NCI-H2107 treated with DMSO at 0.1 percent for 48 hours (cell line): ENCODE measurements around the gene ZNF813.
A peak's percentile ranks its signal among the peaks of the same experiment; 100 is the strongest.
"Not testable (repeated sequence)": the region's sequence is repeated elsewhere in the genome, so short reads cannot be mapped to it uniquely, and the experiment has no call there.

ENCODE experiments used
- DNase-seq: peaks from one replicate; lab custom pipeline; 2025; ENCODE audit not compliant: unreplicated experiment; lab: John Stamatoyannopoulos, UW

Gene ZNF813

DNA sequence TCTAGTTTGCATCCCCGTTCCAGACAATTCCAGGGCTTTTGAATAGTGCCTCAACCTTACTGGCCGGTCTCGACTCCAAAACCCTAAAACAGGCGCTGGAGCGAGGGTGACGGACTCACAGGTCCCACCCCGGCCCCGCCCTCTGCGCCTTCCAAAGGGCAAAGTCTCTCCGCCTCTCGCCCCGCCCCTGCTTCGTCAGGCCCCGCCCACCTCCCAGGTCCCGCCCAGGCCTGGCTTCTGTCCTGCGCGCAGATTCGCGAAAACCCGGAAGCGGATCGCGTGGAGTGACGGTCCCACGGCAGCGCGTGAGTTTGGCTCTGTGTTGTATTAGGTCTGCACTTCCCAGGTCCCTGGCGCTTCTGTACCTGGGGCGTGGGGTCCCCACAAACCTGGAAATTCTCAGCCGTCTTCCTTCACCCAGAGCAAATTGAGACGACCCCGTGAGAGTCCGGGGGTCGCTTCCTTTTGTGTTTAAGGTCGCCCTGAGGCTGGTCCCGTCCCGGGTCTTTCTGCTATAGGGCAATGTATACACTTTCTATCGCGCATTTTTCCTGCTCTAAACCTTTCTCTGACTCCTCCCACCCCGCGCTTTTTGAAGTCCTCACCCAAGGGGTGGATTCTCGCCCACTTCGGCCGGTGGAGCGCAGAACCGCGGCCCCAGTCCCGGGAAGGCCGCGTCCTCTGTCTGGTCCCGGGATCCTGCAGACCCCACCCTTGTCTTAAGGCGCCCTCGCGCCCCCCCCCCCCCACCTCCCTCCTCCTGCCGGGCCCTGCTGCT lies at the start of gene ZNF813:
Gene ZNF813 (plus strand): TSS at position 249 of the 778 bp plus-strand sequence. CDS start 16,090 bp downstream, outside the sequence.
- DNase-seq: peak; percentile 7

DNA sequence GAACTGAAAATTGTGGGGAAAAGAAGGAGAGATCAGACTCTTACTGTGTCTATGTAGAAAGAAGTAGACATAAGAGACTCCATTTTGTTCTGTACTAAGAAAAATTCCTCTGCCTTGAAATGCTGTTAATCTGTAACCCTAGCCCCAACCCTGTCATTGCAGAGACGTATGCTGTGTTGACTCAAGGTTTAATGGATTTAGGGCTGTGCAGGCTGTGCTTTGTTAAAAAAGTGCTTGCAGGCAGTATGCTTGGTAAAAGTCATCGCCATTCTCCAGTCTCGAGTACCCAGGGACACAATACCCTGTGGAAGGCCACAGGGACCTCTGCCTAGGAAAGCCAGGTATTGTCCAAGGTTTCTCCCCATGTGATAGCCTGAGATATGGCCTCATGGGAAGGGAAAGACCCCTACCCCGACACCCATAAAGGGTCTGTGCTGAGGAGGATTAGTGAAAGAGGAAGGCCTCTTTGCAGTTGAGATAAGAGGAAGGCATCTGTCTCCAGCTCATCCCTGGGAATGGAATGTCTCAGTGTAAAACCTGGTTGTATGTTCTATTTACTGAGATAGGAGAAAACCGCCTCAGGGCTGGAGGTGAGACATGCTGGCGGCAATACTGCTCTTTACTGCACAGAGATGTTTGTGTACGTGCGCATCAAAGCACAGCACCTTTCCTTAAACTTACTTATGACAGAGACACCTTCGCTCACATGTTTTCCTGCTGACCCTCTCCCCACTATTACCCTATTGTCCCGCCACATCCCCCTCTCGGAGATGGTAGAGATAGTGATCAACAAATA lies 46.8 kb upstream of the ZNF813 start:
- DNase-seq: not testable (repeated sequence)

- DNase-seq: no peak
Observed at GRCh38 chr19:53422551-53422950, 45.0 kb upstream of the ZNF813 start.

GRCh38 chr19:53423074-53423473 lies 44.5 kb upstream of the ZNF813 start:
- DNase-seq: peak; percentile 6

DNA sequence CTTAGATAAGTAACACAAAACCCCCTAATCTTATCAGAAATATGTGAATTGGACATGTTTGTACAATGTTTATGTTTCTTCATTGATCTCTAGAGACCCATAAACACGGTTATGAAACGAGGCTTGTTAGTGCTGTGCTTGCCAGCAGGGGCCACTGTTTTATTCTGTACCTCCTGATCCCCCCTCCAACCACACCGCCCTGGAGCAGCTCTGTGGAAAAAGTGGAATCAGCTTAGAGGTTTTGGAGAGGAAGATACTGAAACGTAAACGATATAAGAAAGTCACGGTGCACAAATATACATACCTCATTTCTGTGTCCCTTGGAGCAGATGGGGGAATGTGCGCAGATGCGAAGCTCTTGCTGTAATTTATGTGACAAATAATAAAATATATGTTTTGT lies 43.9 kb upstream of the ZNF813 start:
- DNase-seq: not testable (repeated sequence)

DNA sequence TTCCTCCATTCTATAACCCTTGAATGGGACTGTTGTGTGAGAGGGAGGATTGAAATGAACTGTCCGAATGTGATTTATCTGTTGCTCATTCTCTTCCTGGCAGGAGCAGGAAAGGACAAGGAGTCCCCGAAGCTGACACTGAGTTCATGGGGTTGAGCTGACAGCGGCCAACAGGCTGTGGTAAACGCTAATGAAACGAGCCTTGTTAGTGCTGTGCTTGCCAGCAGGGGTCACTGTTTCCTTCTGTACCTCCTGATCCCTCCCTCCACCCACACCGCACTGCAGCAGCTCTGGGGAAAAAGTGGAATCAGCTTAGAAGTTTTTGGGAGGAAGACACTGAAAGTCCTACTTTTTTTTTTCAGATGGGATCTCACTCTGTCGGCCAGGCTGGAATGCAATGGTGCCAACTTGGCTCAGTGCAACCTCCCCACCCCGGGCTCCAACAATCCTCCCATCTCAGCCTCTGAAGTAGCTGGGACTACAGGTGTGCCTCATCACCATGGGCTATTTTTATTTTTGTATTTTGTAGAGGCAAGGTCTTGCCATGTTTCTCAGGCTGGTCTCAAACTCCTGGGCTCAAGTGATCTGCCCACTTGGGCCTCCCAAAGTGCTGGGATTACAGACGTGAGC lies 42.5 kb upstream of the ZNF813 start:
- DNase-seq: peak; percentile 15

- DNase-seq: peak; percentile 89
Observed at GRCh38 chr19:53431399-53432087, 36.0 kb upstream of the ZNF813 start, which contains the start of gene ZNF761. TSS of gene ZNF761 (plus strand) at chr19:53431984. CDS start at chr19:53447269, 15,285 bp downstream.

DNA sequence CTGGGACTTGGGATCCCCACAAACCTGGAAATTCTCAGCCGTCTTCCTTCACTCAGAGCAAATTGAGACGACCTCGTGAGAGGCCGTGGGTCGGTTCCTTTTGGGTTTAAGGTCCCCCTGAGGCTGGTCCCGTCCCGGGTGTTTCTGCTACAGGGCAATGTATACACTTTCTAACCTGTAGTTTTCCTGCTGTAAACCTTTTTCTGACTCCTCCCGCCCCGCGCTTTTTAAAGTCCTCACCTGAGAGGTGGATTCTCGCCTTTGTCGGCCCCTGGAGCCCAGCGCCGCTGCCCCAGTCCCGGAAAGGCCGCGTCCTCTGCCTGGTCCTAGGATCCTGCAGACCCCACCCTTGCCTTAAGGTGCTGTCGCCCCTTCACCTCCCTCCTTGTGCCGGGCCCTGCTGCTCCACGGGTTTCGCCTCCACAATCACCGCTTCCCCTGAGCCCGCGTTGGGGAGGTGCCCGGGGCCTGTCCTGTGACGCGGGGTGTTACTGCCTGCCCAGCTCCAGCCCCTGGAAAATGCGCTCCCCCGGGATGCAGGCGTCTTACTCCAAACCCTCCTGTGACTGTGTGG lies 35.4 kb upstream of the ZNF813 start:
- DNase-seq: no peak

DNA sequence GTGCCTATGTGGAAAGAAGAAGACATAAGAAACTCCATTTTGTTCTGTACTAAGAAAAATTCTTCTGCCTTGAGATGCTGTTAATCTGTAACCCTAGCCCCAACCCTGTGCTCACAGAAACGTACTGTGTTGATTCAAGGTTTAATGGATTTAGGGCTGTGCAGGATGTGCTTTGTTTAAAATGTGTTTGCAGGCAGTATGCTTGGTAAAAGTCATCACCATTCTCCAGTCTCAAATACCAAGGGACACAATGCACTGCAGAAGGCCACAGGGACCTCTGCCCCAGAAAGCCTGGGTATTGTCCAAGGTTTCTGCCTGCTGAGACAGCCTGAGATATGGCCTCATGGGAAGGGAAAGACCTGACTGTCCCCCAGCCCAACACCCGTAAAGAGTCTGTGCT lies 23.7 kb upstream of the ZNF813 start:
- not testable (repeated sequence) for DNase-seq

DNA sequence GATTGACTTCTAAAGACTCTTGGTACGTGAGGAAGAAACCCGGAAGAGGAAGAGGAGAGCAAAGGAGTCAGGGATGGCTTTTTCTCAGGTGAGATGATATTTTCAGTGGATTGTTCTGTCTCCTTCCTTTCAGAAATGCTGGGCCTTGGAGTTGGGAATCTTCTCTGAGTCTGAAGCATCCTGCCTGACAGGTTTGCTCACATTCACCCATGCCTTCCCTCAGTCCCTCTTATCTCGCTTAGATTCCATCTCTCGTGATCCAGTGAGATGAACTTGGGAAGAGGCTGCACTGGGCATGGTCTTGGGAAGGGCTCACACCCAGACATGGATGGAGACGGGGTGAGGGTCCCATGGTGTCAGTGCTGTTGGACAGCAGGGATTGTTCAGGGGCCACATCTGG lies 20.3 kb upstream of the ZNF813 start:
- not testable (repeated sequence) for DNase-seq

- DNase-seq: no peak
Observed at GRCh38 chr19:53455828-53456227, 11.7 kb upstream of the ZNF813 start.

DNA sequence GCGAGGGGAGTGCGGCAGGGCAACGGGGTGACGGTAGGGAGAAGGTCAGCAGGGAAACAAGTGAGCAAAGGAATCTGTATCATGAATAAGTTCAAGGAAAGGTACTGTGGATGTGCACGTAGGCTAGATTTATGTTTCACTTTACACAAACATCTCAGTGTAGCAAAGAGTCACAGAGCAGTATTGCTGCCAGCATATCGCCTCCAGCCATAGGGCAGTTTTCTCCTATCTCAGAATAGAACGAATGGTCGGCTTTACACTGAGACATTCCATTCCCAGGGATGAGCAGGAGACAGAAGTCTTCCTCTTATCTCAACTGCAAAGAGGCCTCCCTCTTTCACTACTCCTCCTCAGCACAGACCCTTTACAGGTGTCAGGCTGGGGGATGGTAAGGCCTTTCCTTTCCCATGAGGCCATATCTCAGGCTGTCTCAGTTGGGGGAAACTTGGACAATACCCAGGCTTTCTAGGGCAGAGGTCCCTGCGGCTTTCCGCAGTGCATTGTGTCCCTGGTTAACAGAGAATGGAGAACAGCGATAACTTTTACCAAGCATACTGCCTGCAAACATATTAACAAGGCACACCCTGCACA lies 7.3 kb upstream of the ZNF813 start:
- DNase-seq: not testable (repeated sequence)

- no peak for DNase-seq
Observed at GRCh38 chr19:53461866-53462265, 5.7 kb upstream of the ZNF813 start.

- no peak for DNase-seq
Observed at GRCh38 chr19:53462861-53463260, 4.7 kb upstream of the ZNF813 start.

DNA sequence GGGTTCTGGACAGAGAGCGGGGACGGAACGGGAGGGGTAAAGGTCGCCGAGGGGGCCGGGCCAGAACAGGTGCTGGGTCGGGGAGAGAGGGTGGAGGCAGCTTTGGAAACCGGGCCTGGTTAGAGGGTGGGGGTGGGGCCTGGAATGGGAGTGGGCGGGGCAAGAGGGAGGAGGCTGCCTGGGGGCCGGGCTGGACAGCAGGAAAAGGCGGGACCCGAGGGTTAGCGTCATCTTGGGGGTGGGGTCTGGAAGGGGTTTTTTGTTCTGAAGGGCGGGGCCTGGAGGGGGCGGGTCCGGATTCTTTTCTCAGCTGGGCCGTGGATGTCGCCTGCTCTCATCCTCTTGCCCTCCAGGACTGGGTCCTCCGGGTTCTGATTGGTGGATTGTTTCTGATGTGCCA lies 4.3 kb upstream of the ZNF813 start:
- no peak for DNase-seq

DNA sequence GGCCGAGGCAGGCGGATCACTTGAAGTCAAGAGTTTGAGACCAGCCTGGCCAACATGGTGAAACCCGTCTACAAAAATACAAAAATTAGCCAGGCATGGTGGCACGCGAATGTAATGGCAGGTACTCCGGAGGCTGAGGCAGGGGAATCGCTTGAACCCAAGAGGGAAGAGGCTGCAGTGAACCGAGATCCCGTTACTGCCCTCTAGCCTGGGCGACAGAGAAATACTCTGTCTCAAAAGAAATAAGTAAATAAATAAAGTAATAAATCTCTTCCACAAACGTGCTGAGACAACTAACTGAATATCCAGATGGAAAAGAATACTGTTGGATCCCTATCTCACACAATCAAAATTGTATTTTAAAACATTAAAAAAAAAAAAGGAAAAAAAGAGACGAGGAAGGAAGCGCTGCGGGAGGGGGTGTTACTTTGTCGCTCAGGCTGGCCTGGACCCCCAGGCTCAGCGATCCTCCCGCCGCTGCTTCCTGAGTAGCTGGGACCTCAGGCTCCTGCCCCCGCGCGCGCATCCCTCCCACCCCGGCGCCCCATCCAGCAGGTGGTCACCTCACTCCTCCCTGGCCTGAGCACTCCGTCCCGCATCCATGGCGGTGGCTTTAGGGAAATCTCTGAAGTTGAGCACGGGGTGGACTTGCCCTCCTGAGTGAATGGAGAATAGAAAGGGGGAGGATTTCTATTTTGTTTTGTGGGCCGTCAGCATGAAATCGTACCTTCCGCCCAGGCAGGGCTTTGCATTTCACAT lies 628 bp upstream of the ZNF813 start:
- DNase-seq: no peak

DNA sequence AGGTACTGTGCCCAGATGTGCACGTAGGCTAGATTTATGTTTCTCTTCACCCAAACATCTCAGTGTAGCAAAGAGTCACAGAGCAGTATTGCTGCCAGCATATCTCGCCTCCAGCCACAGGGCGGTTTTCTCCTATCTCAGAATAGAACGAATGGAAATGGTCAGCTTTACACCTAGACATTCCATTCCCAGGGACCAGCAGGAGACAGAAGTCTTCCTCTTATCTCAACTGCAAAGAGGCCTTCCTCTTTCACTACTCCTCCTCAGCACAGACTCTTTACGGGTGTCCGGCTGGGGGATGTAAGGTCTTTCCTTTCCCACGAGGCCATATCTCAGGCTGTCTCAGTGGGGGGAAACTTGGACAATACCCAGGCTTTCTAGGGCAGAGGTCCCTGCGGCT lies 1.1 kb downstream of the ZNF813 start:
- DNase-seq: not testable (repeated sequence)

DNA sequence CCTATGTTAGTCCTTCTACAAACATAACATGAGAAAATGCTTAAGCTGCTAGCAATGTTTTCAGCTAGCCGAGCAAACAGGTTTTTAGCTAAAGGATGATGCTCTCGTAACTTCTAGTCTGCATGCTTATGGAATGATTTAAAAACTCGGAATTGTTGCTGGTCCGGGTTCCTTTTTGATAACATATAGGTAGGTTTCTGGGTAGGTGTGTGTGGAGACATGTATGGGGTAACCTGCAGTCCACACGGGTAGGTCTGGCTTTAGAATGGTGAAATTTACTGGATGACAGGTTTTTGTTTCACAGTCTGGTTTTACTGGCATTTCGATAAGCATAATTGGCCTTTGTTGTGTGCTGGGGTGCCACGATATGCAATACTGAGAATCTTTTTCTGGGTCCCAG lies 4.4 kb downstream of the ZNF813 start:
- no peak for DNase-seq

GRCh38 chr19:53474832-53475231 lies 7.3 kb downstream of the ZNF813 start:
- DNase-seq: not testable (repeated sequence)

DNA sequence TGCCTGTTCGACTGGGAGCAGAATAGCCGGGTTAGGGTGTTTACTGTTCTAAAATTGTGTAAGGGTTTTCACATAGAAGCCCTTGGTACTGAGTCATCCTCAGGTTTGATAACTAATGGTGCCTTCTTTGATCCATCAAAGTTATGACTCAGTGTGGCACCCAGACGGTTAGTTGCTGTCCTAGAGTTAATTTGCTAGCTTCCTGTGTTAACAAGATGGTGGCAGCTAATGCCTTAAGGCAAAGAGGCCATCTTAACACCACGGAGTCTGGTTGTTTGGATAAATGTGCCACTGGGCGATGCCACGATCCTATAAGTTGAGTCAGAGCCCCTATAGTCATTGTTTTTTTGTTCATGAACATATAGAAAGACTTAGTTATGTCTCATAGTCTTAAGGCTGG lies 7.9 kb downstream of the ZNF813 start:
- DNase-seq: not testable (repeated sequence)
